ENCODE data around the gene INHA.

DNA sequence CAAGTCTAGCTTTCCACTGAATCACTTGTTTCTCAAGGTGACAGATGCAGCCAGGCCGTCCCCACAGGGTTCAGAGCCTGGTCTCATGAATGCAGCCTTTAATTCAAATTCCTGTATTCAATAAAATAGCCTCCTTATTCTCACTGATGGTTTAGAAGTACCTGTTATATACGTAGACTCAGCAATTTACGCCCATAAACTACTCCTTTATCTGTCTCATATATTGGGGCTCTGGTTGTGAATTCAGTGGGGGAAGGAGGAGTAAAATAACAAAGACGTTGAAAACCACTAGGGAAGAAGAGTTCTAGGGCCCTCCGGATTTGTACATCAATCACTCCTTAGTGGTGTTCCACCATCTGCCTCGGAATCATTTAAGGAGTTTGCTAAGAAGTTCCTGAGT lies 2.5 kb upstream of the INHA start:
- TF ChIP-seq, protein P1, sequence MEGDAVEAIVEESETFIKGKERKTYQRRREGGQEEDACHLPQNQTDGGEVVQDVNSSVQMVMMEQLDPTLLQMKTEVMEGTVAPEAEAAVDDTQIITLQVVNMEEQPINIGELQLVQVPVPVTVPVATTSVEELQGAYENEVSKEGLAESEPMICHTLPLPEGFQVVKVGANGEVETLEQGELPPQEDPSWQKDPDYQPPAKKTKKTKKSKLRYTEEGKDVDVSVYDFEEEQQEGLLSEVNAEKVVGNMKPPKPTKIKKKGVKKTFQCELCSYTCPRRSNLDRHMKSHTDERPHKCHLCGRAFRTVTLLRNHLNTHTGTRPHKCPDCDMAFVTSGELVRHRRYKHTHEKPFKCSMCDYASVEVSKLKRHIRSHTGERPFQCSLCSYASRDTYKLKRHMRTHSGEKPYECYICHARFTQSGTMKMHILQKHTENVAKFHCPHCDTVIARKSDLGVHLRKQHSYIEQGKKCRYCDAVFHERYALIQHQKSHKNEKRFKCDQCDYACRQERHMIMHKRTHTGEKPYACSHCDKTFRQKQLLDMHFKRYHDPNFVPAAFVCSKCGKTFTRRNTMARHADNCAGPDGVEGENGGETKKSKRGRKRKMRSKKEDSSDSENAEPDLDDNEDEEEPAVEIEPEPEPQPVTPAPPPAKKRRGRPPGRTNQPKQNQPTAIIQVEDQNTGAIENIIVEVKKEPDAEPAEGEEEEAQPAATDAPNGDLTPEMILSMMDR (IDR thresholded peaks at IDR 0.05): no peak
- TF ChIP-seq POLR2A (IDR thresholded peaks at IDR 0.05): no peak
